ENCODE data around the gene RAB43.

DNA sequence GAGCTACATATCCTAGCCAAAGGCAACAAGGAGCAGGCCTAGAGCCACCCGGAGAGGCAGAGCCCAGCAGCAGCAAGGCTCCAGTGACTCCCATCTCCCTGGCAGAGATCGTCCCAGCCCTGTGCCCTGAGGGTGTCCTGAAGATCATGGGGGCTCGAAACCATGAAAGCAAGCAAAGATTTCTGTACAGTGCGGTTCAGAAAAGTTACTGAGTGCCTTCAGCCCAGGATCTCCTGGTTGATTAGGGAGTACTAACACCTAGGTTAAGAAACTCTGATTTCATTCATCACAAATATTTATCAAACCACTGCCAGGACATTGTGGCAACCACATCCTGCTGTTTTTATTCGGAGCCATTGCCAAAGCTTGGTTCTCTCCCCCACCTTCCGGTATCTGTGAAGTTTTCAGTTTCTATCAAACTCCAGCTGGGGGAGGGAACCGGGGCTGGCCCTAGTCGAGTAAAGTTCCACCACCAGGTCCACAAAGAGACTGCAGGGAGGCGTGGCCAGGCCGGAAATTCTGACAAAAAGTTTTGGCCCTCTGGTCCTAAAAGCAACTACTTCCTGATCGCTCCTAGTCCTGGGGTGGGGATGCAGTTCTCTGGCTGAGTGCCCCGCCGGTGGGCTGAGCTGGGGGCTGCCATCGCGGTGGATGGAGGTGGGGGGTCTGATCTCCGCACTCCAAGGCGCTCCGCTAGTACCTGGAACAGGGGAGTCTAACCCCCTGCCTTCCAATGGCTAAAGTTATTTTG, 1.2 kb downstream of the RAB43 start:
- peak; percentile 20 to 29 (median 20) for TF ChIP-seq CTCF (IDR thresholded peaks at IDR 0.05)
- no peak for TF ChIP-seq POLR2A (IDR thresholded peaks at IDR 0.05)

All from testis (tissue), 2 donors.